NCI-H748 treated with DMSO at 0.1 percent for 48 hours (cell line): Measurements from ENCODE around the gene SF3A1.
A peak's percentile ranks its signal among the peaks of the same experiment; 100 is the strongest.

Experiments used
- DNase-seq: peaks from one replicate; lab custom pipeline; 2025; lab: John Stamatoyannopoulos, UW

Gene SF3A1

GRCh38 chr22:30301995-30302809, 54.5 kb downstream of the SF3A1 start:
- DNase-seq = no peak

- DNase-seq = no peak
Measured at GRCh38 chr22:30299322-30299721, 57.4 kb downstream of the SF3A1 start.

- no peak for DNase-seq
Measured at GRCh38 chr22:30297991-30298701, 58.5 kb downstream of the SF3A1 start.

GRCh38 chr22:30297276-30297990, 59.3 kb downstream of the SF3A1 start:
- no peak for DNase-seq

GRCh38 chr22:30296833-30297232, 59.9 kb downstream of the SF3A1 start:
- no peak for DNase-seq

- no peak for DNase-seq
Measured at GRCh38 chr22:30296324-30296723, 60.4 kb downstream of the SF3A1 start.

GRCh38 chr22:30295576-30295975, 61.1 kb downstream of the SF3A1 start:
- no peak for DNase-seq

GRCh38 chr22:30294830-30295229, 61.9 kb downstream of the SF3A1 start:
- DNase-seq = no peak

GRCh38 chr22:30294066-30294465, 62.6 kb downstream of the SF3A1 start:
- DNase-seq = no peak

- DNase-seq = no peak
Measured at GRCh38 chr22:30293026-30293425, 63.7 kb downstream of the SF3A1 start.

- no peak for DNase-seq
Measured at GRCh38 chr22:30292069-30292970, 64.4 kb downstream of the SF3A1 start.

- DNase-seq = no peak
Measured at GRCh38 chr22:30291058-30291892, 65.4 kb downstream of the SF3A1 start.

- no peak for DNase-seq
Measured at GRCh38 chr22:30290342-30291057, 66.2 kb downstream of the SF3A1 start.

GRCh38 chr22:30289980-30290313, 66.7 kb downstream of the SF3A1 start:
- DNase-seq = no peak

GRCh38 chr22:30289141-30289979, 67.3 kb downstream of the SF3A1 start, which contains the start of gene CASTOR1:
Gene CASTOR1 (minus strand): TSS chr22:30289505. CDS start chr22:30289497, 8 bp downstream.
- peak; percentile 93 for DNase-seq

- DNase-seq = no peak
Measured at GRCh38 chr22:30288419-30289140, 68.1 kb downstream of the SF3A1 start.

- DNase-seq = no peak
Measured at GRCh38 chr22:30287648-30288418, 68.9 kb downstream of the SF3A1 start.
